Heart left ventricle (tissue), 13 donors: ENCODE results near the gene HJURP.

ENCODE experiments used
- POLR2A ChIP-seq, 2 donors: fragments of 450-650 bp; IDR thresholded peaks; one replicate each; pipeline ENCODE4 v1.6.1; 2017; ENCODE audit warnings: antibody characterized with exemption in 2 of 2, mild to moderate bottlenecking in 2 of 2, moderate library complexity in 2 of 2
- TF ChIP-seq, protein P1 (sequence below), 12 donors: fragments of 200-600 bp; sonication (generic) in 4 of 12; IDR thresholded peaks; one replicate each; pipeline versions ENCODE4 v1.5.0 to v1.8.0; 2018 to 2022; ENCODE audit warnings: antibody characterized with exemption in 12 of 12, mild to moderate bottlenecking in 5 of 12
- donor health status: ischemic (EF 13 %, LVEDD 7.1; RV severe dilation, severe dysfunction).
- donor health status: DM: no; HTN: yes; CAD: no.
- donor health status: DM: no; HTN: no; CAD: no.
- donor health status: ischemic (EF 25% LVEDD 6.9; RV normal size, moderate dysfunction).
- donor health status: ischemic (EF 25% LVEDD 5.7; RV mildly dilated, moderate dysfunction).
- donor health status: ischemic (EF 35%, LVEDD 5.7; RV mildly dilated, moderate dysfunction).
- donor health status: nonischemic (EF 11% LVEDD 7.7; RV severe dilation, severe dysfunction).
- donor health status: DM: yes; HTN: yes; CAD: no.
- donor health status: PGD.
- donor health status: ischemic (EF 29% LVEDD 5.4; RV normal size, mild dysfunction).
- donor health status: nonischemic (EF 23%, LVEDD 6.1; RV moderate dilation, normal function).

- TF ChIP-seq POLR2A (IDR thresholded peaks at IDR 0.05), result no peak
- TF ChIP-seq, protein P1, sequence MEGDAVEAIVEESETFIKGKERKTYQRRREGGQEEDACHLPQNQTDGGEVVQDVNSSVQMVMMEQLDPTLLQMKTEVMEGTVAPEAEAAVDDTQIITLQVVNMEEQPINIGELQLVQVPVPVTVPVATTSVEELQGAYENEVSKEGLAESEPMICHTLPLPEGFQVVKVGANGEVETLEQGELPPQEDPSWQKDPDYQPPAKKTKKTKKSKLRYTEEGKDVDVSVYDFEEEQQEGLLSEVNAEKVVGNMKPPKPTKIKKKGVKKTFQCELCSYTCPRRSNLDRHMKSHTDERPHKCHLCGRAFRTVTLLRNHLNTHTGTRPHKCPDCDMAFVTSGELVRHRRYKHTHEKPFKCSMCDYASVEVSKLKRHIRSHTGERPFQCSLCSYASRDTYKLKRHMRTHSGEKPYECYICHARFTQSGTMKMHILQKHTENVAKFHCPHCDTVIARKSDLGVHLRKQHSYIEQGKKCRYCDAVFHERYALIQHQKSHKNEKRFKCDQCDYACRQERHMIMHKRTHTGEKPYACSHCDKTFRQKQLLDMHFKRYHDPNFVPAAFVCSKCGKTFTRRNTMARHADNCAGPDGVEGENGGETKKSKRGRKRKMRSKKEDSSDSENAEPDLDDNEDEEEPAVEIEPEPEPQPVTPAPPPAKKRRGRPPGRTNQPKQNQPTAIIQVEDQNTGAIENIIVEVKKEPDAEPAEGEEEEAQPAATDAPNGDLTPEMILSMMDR (IDR thresholded peaks at IDR 0.05), result no peak
These were observed 9.5 kb downstream of the HJURP start for GRCh38 chr2:233844836-233845235.
